ENCODE data around the gene CDON. TPM values are rescaled to one million over a fixed set of nuclear protein-coding genes. Genes with fewer than 3 reads are reported as not detected.

The CDON gene
- total RNA-seq, 5 donors from 2014 or later (not counting 1 experiment from before 2014, with no cell fraction given): 1.7 to 5.0 (median 2.7) TPM

DNA sequence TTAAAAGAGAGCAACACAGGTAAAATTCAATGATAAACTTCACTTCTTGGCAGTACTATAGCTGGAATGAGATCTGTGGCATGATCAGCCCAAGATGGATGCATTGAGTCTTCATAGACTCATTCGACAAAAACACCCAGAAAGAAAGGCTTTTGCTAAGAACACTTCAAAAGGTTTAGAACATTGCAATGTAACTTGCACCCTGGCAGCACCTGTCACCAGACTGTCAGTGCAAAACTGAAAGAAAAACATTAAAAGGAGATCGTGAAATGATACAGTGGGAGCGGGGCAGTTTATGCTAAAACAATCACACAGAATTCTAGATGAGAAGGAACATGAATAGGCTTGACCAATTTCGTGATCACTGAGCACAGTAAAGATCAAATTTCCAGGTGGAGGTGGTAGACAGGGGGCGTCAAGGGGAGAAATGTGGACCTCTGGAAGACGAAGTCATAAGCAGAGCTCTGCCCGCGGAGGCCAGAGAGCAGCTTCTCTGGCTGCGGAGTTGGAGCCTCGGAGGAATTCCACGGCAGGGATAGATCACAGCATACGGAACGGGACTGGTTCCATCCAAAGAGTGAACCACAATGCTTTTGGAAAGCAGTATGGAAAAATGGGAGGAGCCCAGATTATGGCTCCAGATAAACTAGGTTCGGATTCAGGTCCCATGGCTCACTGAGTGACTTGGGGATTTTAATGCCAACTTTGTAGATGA is 104.9 kb downstream of the CDON start:
- Mint-ChIP-seq H3K27me3 (no peaks in the 10 kb centered on the region), H3K27ac (no peak overlapping the region), H3K4me3 (peak overlapping the region in 1 of 3 donors; percentile 28), H3K9me3 (peaks cover 0 to 10% (median 4%) of the 10 kb centered on the region in 3 donors), H3K36me3 (peaks cover 13% of the 10 kb centered on the region), H3K4me1 (peaks cover 3 to 6% (median 4%) of the 10 kb centered on the region in 3 donors)
- H3K27ac ChIP-seq (ENCODE audit: low read length): no peak overlapping the region
- no peak overlapping the region for H3K4me3 ChIP-seq (ENCODE audit: control insufficient read depth in 1 of 2, extremely low read depth in 1 of 2, low read length in 1 of 2)
- WGBS (ENCODE audit: insufficient coverage): 82% methylated on average over 11 of the region's 14 CpGs
- ChIA-PET POLR2A (no interaction called here), CTCF (no interaction called here)
- no peak for DNase-seq
- H3K27me3 ChIP-seq (replicated peaks in 1 of 2; ENCODE audit: control insufficient read depth in 2 of 2, extremely low read depth in 1 of 2, insufficient read depth in 2 of 2, low read length in 1 of 2): peaks cover 0 to 10% of the 10 kb centered on the region in 2 experiments
- ATAC-seq (replicated peaks in 1 of 4): no peak
- H3K36me3 ChIP-seq (ENCODE audit: control insufficient read depth in 2 of 2, extremely low read depth in 1 of 2, insufficient read depth in 1 of 2, low read length in 1 of 2): no peaks in the 10 kb centered on the region
- no peaks in the 10 kb centered on the region for H3K4me1 ChIP-seq (ENCODE audit: control insufficient read depth in 1 of 2, extremely low read depth in 1 of 2, insufficient read depth in 2 of 2, low read length in 2 of 2)
- no peaks in the 10 kb centered on the region for H3K9me3 ChIP-seq

DNA sequence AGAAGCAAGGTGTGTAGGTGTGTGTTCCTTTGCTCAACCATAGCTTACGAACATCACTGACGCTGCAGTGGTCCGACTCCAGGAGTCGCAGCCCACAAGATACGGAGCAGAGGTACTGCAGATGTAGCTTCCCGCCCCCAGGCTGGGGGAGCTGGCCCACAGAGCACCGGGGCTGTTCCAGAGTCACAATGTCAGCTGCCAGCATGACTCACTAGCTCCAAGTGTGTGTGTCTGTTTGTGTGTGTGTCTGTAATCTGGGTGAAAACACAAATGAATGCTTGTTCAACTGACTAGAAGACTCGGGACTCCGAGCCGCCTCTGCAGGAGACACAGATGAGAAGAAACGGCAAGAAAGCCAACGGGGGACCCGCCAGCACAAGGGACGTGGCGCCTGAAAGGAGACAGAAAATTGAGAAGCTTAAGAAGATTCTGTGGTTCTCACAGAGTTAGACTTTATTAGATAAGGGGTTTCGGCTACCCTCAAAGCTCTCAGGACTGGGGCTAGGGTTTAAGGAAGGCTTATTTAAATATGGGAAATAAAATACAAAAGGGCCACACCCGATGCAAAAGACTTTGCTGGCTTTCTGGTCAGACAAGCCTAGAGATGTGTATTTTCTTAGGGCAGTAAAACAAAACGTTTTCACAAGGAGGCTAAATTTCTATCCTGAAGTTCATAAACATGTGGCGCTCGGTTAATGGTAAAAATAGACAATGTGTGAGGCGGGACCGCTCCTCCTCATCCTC is 106.1 kb downstream of the CDON start:
- Histone ChIP-seq H3K4me3 (ENCODE audit: control insufficient read depth in 1 of 2, extremely low read depth in 1 of 2, low read length in 1 of 2) (no peak overlapping the region), H3K27me3 (replicated peaks in 1 of 2; ENCODE audit: control insufficient read depth in 2 of 2, extremely low read depth in 1 of 2, insufficient read depth in 2 of 2, low read length in 1 of 2) (peaks cover 0 to 10% of the 10 kb centered on the region in 2 experiments), H3K4me1 (ENCODE audit: control insufficient read depth in 1 of 2, extremely low read depth in 1 of 2, insufficient read depth in 2 of 2, low read length in 2 of 2) (no peaks in the 10 kb centered on the region), H3K9me3 (no peaks in the 10 kb centered on the region), H3K27ac (ENCODE audit: low read length) (no peak overlapping the region), H3K36me3 (ENCODE audit: control insufficient read depth in 2 of 2, extremely low read depth in 1 of 2, insufficient read depth in 1 of 2, low read length in 1 of 2) (no peaks in the 10 kb centered on the region)
- Mint-ChIP-seq H3K9me3 (no peaks in the 10 kb centered on the region), H3K4me3 (no peak overlapping the region), H3K27me3 (no peaks in the 10 kb centered on the region), H3K36me3 (peaks cover 3% of the 10 kb centered on the region), H3K27ac (no peak overlapping the region), H3K4me1 (peaks cover 3 to 6% (median 4%) of the 10 kb centered on the region in 3 donors)
- no peak for DNase-seq
- ATAC-seq (replicated peaks in 1 of 4): no peak
- ChIA-PET POLR2A (interaction anchor here in 1 of 2 donors (0.5 kb wide), 1 partner anchor 56 kb away, joined by 3 read pairs; no protein-coding TSS in a partner anchor), CTCF (interaction anchor here in 1 of 2 donors (0.8 kb wide), 1 partner anchor 237 kb away, joined by 3 read pairs; no protein-coding TSS in a partner anchor)
- 82% methylated on average over 17 of the region's 22 CpGs for WGBS (ENCODE audit: insufficient coverage)

DNA sequence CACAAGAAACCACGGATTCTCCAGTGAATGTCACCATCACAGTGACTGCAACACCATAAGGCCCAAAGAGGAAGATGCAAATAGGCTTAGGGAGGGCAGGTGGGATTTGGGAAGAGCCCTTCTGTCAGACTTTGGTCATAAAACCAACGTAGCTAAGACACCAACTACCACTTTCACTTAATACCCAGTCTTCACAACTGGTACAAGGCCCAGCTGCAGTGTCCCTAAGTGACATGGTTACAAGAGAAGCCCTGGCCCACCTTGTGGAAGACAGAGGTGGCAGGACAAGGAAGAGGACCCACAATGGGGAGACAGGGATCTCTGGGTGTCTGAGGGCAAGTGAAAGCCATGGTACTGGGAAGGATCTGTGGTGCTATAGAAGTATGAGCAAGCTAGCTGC is 106.8 kb downstream of the CDON start:
- ChIA-PET POLR2A (no interaction called here), CTCF (no interaction called here)
- Histone ChIP-seq H3K4me1 (ENCODE audit: control insufficient read depth in 1 of 2, extremely low read depth in 1 of 2, insufficient read depth in 2 of 2, low read length in 2 of 2) (no peaks in the 10 kb centered on the region), H3K4me3 (ENCODE audit: control insufficient read depth in 1 of 2, extremely low read depth in 1 of 2, low read length in 1 of 2) (no peak overlapping the region), H3K36me3 (ENCODE audit: control insufficient read depth in 2 of 2, extremely low read depth in 1 of 2, insufficient read depth in 1 of 2, low read length in 1 of 2) (no peaks in the 10 kb centered on the region), H3K9me3 (no peaks in the 10 kb centered on the region), H3K27me3 (replicated peaks in 1 of 2; ENCODE audit: control insufficient read depth in 2 of 2, extremely low read depth in 1 of 2, insufficient read depth in 2 of 2, low read length in 1 of 2) (peaks cover 0 to 10% of the 10 kb centered on the region in 2 experiments), H3K27ac (ENCODE audit: low read length) (no peak overlapping the region)
- WGBS (ENCODE audit: insufficient coverage): no CpG with 5 or more reads among the region's 2 CpGs
- DNase-seq: no peak
- Mint-ChIP-seq H3K27me3 (peaks cover 0 to 3% of the 10 kb centered on the region in 2 donors), H3K9me3 (no peaks in the 10 kb centered on the region), H3K4me3 (no peak overlapping the region), H3K36me3 (no peaks in the 10 kb centered on the region), H3K4me1 (peaks cover 3 to 6% (median 4%) of the 10 kb centered on the region in 3 donors), H3K27ac (no peak overlapping the region)
- no peak for ATAC-seq (replicated peaks in 1 of 4)

DNA sequence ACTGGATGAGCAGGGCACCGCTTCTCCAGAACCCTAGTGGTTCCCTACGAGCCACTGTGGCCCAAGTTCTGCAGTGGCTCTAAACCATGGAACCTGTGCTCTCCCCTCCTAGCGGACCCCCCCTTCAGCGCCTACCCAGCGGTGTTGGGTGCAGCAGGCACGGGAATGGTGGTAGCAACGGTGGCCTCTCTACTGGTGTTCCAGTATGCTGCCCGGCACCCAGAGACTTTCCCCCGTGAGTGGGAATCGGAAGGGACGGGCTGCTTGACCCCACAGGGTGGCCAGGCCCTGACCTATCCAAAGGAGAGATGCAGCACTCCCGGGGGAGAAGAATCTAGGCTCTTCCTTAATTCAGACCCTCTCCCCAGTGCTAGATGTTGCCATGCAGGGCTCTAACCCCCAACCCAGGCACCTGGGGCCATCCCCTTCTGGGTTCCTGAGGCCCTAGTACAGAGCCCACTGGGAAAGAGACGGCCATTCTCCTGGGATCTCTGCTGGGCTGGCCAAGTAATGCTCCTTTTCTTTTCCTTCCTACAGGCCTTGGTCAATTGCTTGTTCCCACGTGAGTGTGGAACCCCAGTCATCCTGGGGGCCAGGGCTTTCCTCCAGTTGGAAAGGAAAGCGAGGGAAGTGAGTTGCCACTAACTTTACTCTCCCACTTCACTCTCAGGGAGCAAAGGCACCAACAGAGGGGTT is 107.6 kb downstream of the CDON start:
- no peak for ATAC-seq (replicated peaks in 1 of 4)

DNA sequence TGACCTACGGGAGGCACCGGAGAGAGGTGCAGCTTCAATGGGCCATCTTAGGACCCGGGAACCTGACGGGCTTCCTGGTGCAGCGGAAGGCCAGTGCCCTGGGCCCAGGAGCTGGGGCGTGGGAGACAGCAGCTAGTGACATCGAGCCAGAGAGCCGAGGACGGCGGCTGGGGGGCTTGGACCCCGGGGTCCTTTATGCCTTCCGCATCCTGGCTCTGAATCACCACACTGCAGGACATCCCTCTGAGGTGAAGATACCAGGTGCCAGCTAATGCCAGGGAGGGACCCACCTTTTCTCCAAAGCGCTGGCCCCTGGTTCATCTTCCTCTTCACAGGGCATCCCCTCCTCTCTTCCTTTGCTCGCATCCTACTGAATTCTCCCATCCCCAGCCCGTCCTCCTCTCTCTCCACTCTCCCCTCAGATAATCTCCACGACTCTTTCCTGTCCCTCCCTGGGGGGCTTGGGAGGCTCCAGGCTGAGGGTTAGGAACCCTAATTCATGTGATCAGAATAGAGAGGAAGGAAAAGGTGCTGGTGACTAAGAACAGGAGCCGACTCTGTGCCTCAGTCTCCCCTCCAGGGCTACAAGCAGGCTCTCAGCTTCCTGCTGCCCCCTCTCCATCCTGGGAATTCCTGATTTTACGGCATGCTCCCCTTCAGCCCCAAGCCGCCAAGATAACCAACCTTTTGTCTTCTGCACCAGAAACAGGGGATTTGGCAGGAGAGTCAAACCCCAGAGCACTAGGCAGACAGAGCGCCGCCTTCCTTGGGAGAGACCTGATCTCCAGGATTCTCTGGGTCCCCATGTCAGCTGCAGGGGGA is 108.3 kb downstream of the CDON start:
- ATAC-seq (replicated peaks in 1 of 4) (no peak), DNase-seq (no peak)
- H3K27ac ChIP-seq (ENCODE audit: low read length): no peak overlapping the region
- H3K9me3 Mint-ChIP-seq: no peaks in the 10 kb centered on the region
- peaks cover 0 to 19% of the 10 kb centered on the region in 2 experiments for H3K27me3 ChIP-seq (replicated peaks in 1 of 2; ENCODE audit: control insufficient read depth in 2 of 2, extremely low read depth in 1 of 2, insufficient read depth in 2 of 2, low read length in 1 of 2)
- H3K9me3 ChIP-seq: no peaks in the 10 kb centered on the region
- no peaks in the 10 kb centered on the region for H3K36me3 Mint-ChIP-seq
- H3K27me3 Mint-ChIP-seq: peaks cover 0 to 4% of the 10 kb centered on the region in 2 donors
- H3K36me3 ChIP-seq (ENCODE audit: control insufficient read depth in 2 of 2, extremely low read depth in 1 of 2, insufficient read depth in 1 of 2, low read length in 1 of 2): no peaks in the 10 kb centered on the region
- H3K4me1 ChIP-seq (ENCODE audit: control insufficient read depth in 1 of 2, extremely low read depth in 1 of 2, insufficient read depth in 2 of 2, low read length in 2 of 2): no peaks in the 10 kb centered on the region
- no peak overlapping the region for H3K4me3 Mint-ChIP-seq
- peaks cover 3 to 6% (median 4%) of the 10 kb centered on the region in 3 donors for H3K4me1 Mint-ChIP-seq
- ChIA-PET POLR2A (no interaction called here), CTCF (no interaction called here)
- 90% methylated on average over 19 of the region's 21 CpGs for WGBS (ENCODE audit: insufficient coverage)
- no peak overlapping the region for H3K27ac Mint-ChIP-seq
- no peak overlapping the region for H3K4me3 ChIP-seq (ENCODE audit: control insufficient read depth in 1 of 2, extremely low read depth in 1 of 2, low read length in 1 of 2)

More for the DNA sequence above, 107.6 kb downstream of the CDON start:
- no peak overlapping the region for H3K4me3 Mint-ChIP-seq
- H3K9me3 Mint-ChIP-seq: no peaks in the 10 kb centered on the region
- 85% methylated on average over 11 of the region's 15 CpGs for WGBS (ENCODE audit: insufficient coverage)
- H3K36me3 ChIP-seq (ENCODE audit: control insufficient read depth in 2 of 2, extremely low read depth in 1 of 2, insufficient read depth in 1 of 2, low read length in 1 of 2): no peaks in the 10 kb centered on the region
- no peaks in the 10 kb centered on the region for H3K4me1 ChIP-seq (ENCODE audit: control insufficient read depth in 1 of 2, extremely low read depth in 1 of 2, insufficient read depth in 2 of 2, low read length in 2 of 2)
- peaks cover 3 to 6% (median 4%) of the 10 kb centered on the region in 3 donors for H3K4me1 Mint-ChIP-seq
- H3K27ac ChIP-seq (ENCODE audit: low read length): no peak overlapping the region
- no peaks in the 10 kb centered on the region for H3K9me3 ChIP-seq
- no peak overlapping the region for H3K27ac Mint-ChIP-seq
- ChIA-PET CTCF (no interaction called here), POLR2A (no interaction called here)
- H3K36me3 Mint-ChIP-seq: no peaks in the 10 kb centered on the region
- H3K27me3 ChIP-seq (replicated peaks in 1 of 2; ENCODE audit: control insufficient read depth in 2 of 2, extremely low read depth in 1 of 2, insufficient read depth in 2 of 2, low read length in 1 of 2): peaks cover 0 to 12% of the 10 kb centered on the region in 2 experiments
- no peak overlapping the region for H3K4me3 ChIP-seq (ENCODE audit: control insufficient read depth in 1 of 2, extremely low read depth in 1 of 2, low read length in 1 of 2)
- peaks cover 0 to 4% of the 10 kb centered on the region in 2 donors for H3K27me3 Mint-ChIP-seq
- DNase-seq: no peak

All from T-cell (primary cell).